HG02759 (cell line): ENCODE data around the gene SSR1.

Experiments
- ATAC-seq: cut with Tn5 transposase; IDR thresholded peaks from one replicate; pipeline ENCODE4 v1.9.1; 2021; ENCODE audit warnings: mild to moderate bottlenecking, moderate library complexity; ENCODE audit not compliant: unreplicated experiment

The SSR1 gene

GRCh38 chr6:7260291-7261031 is 52.5 kb downstream of the SSR1 start:
- peak; percentile 7 for ATAC-seq

- ATAC-seq, result no peak
These were observed 54.7 kb downstream of the SSR1 start for GRCh38 chr6:7258231-7258763.

GRCh38 chr6:7257521-7258230 is 55.3 kb downstream of the SSR1 start:
- ATAC-seq, result no peak

- no peak for ATAC-seq
These were observed 56.2 kb downstream of the SSR1 start for GRCh38 chr6:7256785-7257184.

GRCh38 chr6:7255918-7256317 is 57.1 kb downstream of the SSR1 start:
- ATAC-seq, result no peak

GRCh38 chr6:7254980-7255835 is 57.8 kb downstream of the SSR1 start:
- no peak for ATAC-seq

- no peak for ATAC-seq
These were observed 60.6 kb downstream of the SSR1 start for GRCh38 chr6:7252390-7252789.

- ATAC-seq, result no peak
These were observed 61.2 kb downstream of the SSR1 start for GRCh38 chr6:7251646-7252260.

- no peak for ATAC-seq
These were observed 62.2 kb downstream of the SSR1 start for GRCh38 chr6:7250812-7251211.

- no peak for ATAC-seq
These were observed 62.9 kb downstream of the SSR1 start for GRCh38 chr6:7249946-7250643.

GRCh38 chr6:7249391-7249790 is 63.6 kb downstream of the SSR1 start:
- ATAC-seq, result no peak

GRCh38 chr6:7247828-7248227 is 65.2 kb downstream of the SSR1 start:
- no peak for ATAC-seq

GRCh38 chr6:7247179-7247456 is 65.9 kb downstream of the SSR1 start:
- ATAC-seq, result no peak

- no peak for ATAC-seq
These were observed 66.4 kb downstream of the SSR1 start for GRCh38 chr6:7246401-7247178.

GRCh38 chr6:7245668-7246393 is 67.2 kb downstream of the SSR1 start:
- no peak for ATAC-seq

- peak; percentile 42 for ATAC-seq
These were observed 69.6 kb downstream of the SSR1 start for GRCh38 chr6:7243179-7243981.

- no peak for ATAC-seq
These were observed 70.2 kb downstream of the SSR1 start for GRCh38 chr6:7242835-7243178.
